ENCODE results near the gene PRUNE2.

GRCh38 chr9:76785501-76785900 is 120.4 kb downstream of the PRUNE2 start:
- TF ChIP-seq, protein P1, sequence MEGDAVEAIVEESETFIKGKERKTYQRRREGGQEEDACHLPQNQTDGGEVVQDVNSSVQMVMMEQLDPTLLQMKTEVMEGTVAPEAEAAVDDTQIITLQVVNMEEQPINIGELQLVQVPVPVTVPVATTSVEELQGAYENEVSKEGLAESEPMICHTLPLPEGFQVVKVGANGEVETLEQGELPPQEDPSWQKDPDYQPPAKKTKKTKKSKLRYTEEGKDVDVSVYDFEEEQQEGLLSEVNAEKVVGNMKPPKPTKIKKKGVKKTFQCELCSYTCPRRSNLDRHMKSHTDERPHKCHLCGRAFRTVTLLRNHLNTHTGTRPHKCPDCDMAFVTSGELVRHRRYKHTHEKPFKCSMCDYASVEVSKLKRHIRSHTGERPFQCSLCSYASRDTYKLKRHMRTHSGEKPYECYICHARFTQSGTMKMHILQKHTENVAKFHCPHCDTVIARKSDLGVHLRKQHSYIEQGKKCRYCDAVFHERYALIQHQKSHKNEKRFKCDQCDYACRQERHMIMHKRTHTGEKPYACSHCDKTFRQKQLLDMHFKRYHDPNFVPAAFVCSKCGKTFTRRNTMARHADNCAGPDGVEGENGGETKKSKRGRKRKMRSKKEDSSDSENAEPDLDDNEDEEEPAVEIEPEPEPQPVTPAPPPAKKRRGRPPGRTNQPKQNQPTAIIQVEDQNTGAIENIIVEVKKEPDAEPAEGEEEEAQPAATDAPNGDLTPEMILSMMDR (IDR thresholded peaks at IDR 0.05) = no peak
- no peak for TF ChIP-seq POLR2A (IDR thresholded peaks at IDR 0.05)
